ENCODE results near the gene HNRNPM.

HNRNPM gene

GRCh38 chr19:8483165-8483564 is 38.4 kb downstream of the HNRNPM start:
- Histone ChIP-seq H3K9me3 (replicated peaks; ENCODE audit: insufficient read depth, low read length) (no peaks in the 10 kb centered on the region), H3K79me2 (ENCODE audit: low read length) (peaks cover 67% of the 10 kb centered on the region), H3K9me2 (replicated peaks; ENCODE audit: insufficient read depth, low read length) (no peaks in the 10 kb centered on the region), H2AFZ (ENCODE audit: low read length) (no peak overlapping the region), H4K20me1 (ENCODE audit: insufficient read depth, low read length) (peaks cover 23% of the 10 kb centered on the region), H3K9ac (ENCODE audit: low read length) (no peak overlapping the region), H3K27me3 (replicated peaks; ENCODE audit: insufficient read depth, low read length) (no peaks in the 10 kb centered on the region), H3K4me2 (ENCODE audit: low read depth, low read length) (no peak overlapping the region), H3K27ac (ENCODE audit: low read length) (no peak overlapping the region), H3K4me1 (ENCODE audit: low read length) (no peaks in the 10 kb centered on the region), H3K36me3 (replicated peaks; ENCODE audit: insufficient read depth, low read length) (peaks cover 23% of the 10 kb centered on the region), H3K4me3 (ENCODE audit: low read length) (no peak overlapping the region), H3F3A (ENCODE audit: insufficient read depth, low read length) (no peaks in the 10 kb centered on the region)
- TF ChIP-seq EZH2phosphoT487 (IDR thresholded peaks at IDR 0.05; ENCODE audit: low read length) (no peak), CTCF (IDR thresholded peaks at IDR 0.05; ENCODE audit: low read length) (no peak), EZH2 (optimal IDR thresholded peaks at IDR 0.05; ENCODE audit: low read depth, low read length) (no peak)
- DNase-seq, result no peak

GRCh38 chr19:8484331-8484894 is 39.6 kb downstream of the HNRNPM start:
- H3K36me3 ChIP-seq (replicated peaks; ENCODE audit: insufficient read depth, low read length), result peaks cover 23% of the 10 kb centered on the region
- no peak for DNase-seq
- no peak overlapping the region for H3K4me2 ChIP-seq (ENCODE audit: low read depth, low read length)
- no peak for TF ChIP-seq CTCF (IDR thresholded peaks at IDR 0.05; ENCODE audit: low read length)
- no peak for TF ChIP-seq EZH2phosphoT487 (IDR thresholded peaks at IDR 0.05; ENCODE audit: low read length)
- TF ChIP-seq EZH2 (optimal IDR thresholded peaks at IDR 0.05; ENCODE audit: low read depth, low read length), result no peak
- no peaks in the 10 kb centered on the region for H3K9me3 ChIP-seq (replicated peaks; ENCODE audit: insufficient read depth, low read length)
- no peaks in the 10 kb centered on the region for H3K4me1 ChIP-seq (ENCODE audit: low read length)
- no peak overlapping the region for H3K4me3 ChIP-seq (ENCODE audit: low read length)
- H3K9ac ChIP-seq (ENCODE audit: low read length), result no peak overlapping the region
- H4K20me1 ChIP-seq (ENCODE audit: insufficient read depth, low read length), result peaks cover 17% of the 10 kb centered on the region
- H3K27ac ChIP-seq (ENCODE audit: low read length), result no peak overlapping the region
- H3F3A ChIP-seq (ENCODE audit: insufficient read depth, low read length), result no peaks in the 10 kb centered on the region
- H2AFZ ChIP-seq (ENCODE audit: low read length), result no peak overlapping the region
- H3K9me2 ChIP-seq (replicated peaks; ENCODE audit: insufficient read depth, low read length), result no peaks in the 10 kb centered on the region
- H3K27me3 ChIP-seq (replicated peaks; ENCODE audit: insufficient read depth, low read length), result no peaks in the 10 kb centered on the region
- H3K79me2 ChIP-seq (ENCODE audit: low read length), result peaks cover 54% of the 10 kb centered on the region

GRCh38 chr19:8485561-8486371 is 41.0 kb downstream of the HNRNPM start:
- no peak for DNase-seq
- H3F3A ChIP-seq (ENCODE audit: insufficient read depth, low read length), result no peaks in the 10 kb centered on the region
- no peaks in the 10 kb centered on the region for H3K9me2 ChIP-seq (replicated peaks; ENCODE audit: insufficient read depth, low read length)
- no peaks in the 10 kb centered on the region for H3K27me3 ChIP-seq (replicated peaks; ENCODE audit: insufficient read depth, low read length)
- no peak overlapping the region for H2AFZ ChIP-seq (ENCODE audit: low read length)
- H4K20me1 ChIP-seq (ENCODE audit: insufficient read depth, low read length), result peaks cover 14% of the 10 kb centered on the region
- TF ChIP-seq CTCF (IDR thresholded peaks at IDR 0.05; ENCODE audit: low read length), result no peak
- H3K27ac ChIP-seq (ENCODE audit: low read length), result no peak overlapping the region
- no peak overlapping the region for H3K4me2 ChIP-seq (ENCODE audit: low read depth, low read length)
- H3K4me1 ChIP-seq (ENCODE audit: low read length), result no peaks in the 10 kb centered on the region
- no peak overlapping the region for H3K9ac ChIP-seq (ENCODE audit: low read length)
- H3K79me2 ChIP-seq (ENCODE audit: low read length), result peaks cover 45% of the 10 kb centered on the region
- no peak overlapping the region for H3K4me3 ChIP-seq (ENCODE audit: low read length)
- peaks cover 23% of the 10 kb centered on the region for H3K36me3 ChIP-seq (replicated peaks; ENCODE audit: insufficient read depth, low read length)
- no peaks in the 10 kb centered on the region for H3K9me3 ChIP-seq (replicated peaks; ENCODE audit: insufficient read depth, low read length)
